Measurements from ENCODE around the gene DDR1. TPM values are rescaled to one million over a fixed set of nuclear protein-coding genes. Genes with fewer than 3 reads are reported as not detected.

The DDR1 gene
- total RNA-seq, 1 experiment from 2014 or later = 230 TPM

GRCh38 chr6:30913721-30914075 is 29.4 kb downstream of the DDR1 start (continued):
- TF ChIP-seq MLX (CRISPR knock-in tag; IDR thresholded peaks at IDR 0.05) (no peak), RORB (CRISPR knock-in tag; IDR thresholded peaks at IDR 0.05) (no peak), E2F5 (CRISPR knock-in tag; IDR thresholded peaks at IDR 0.05) (no peak)

- peak; percentile 85 for ATAC-seq
- Mint-ChIP-seq H3K9me3 (no peaks in the 10 kb centered on the region), H3K27me3 (ENCODE audit: low read depth) (no peaks in the 10 kb centered on the region), H3K27ac (peak within 1 kb of the TSS; percentile 90), H3K36me3 (peaks cover 49% of the 10 kb centered on the region), H3K4me1 (peaks cover 22% of the 10 kb centered on the region), H3K4me3 (peak within 1 kb of the TSS; percentile 90)
- CTCF ChIA-PET = interaction anchor here (0.6 to 6.4 kb wide), 43 partner anchors 10 to 503 kb away, joined by 3 to 124 read pairs (median 4); partner anchors contain the start of genes DDR1, DHX16, MUCL3 and PSORS1C1
- POLR2A ChIA-PET = interaction anchor here (0.6 to 2.2 kb wide), 8 partner anchors 13 to 258 kb away, joined by 3 to 12 read pairs (median 4); no protein-coding TSS in a partner anchor
- peak; percentile 83 for DNase-seq (ENCODE audit: low spot score)
- TF ChIP-seq SMAD3 (CRISPR knock-in tag; IDR thresholded peaks at IDR 0.05; ENCODE audit: borderline replicate concordance) (no peak), HMGXB4 (CRISPR knock-in tag; IDR thresholded peaks at IDR 0.05) (peak; percentile 75; the same call in 1 of the 2 replicates), ZNF416 (CRISPR knock-in tag; IDR thresholded peaks at IDR 0.05) (peak; percentile 85), FOXP1 (CRISPR knock-in tag; IDR thresholded peaks at IDR 0.05; ENCODE audit: borderline replicate concordance) (peak; percentile 44), NFATC4 (CRISPR knock-in tag; IDR thresholded peaks at IDR 0.05) (peak; percentile 37; the same call in 1 of the 2 replicates), PRRX2 (CRISPR knock-in tag; IDR thresholded peaks at IDR 0.05) (peak; percentile 52; the same call in 1 of the 2 replicates), MXD4 (CRISPR knock-in tag; IDR thresholded peaks at IDR 0.05; ENCODE audit: borderline replicate concordance) (no peak), SP1 (CRISPR knock-in tag; conservative IDR thresholded peaks at IDR 0.05) (peak; percentile 70), AFF4 (CRISPR knock-in tag; IDR thresholded peaks at IDR 0.05; ENCODE audit: borderline replicate concordance) (no peak), ERG (CRISPR knock-in tag; IDR thresholded peaks at IDR 0.05) (no peak), RORB (CRISPR knock-in tag; IDR thresholded peaks at IDR 0.05) (no peak), CBFB (CRISPR knock-in tag; IDR thresholded peaks at IDR 0.05; ENCODE audit: low read depth) (no peak), ZNF121 (CRISPR knock-in tag; IDR thresholded peaks at IDR 0.05) (no peak), USF1 (CRISPR knock-in tag; IDR thresholded peaks at IDR 0.05) (peak; percentile 67), PREB (CRISPR knock-in tag; IDR thresholded peaks at IDR 0.05; ENCODE audit: borderline replicate concordance) (peak; percentile 76; the same call in 1 of the 2 replicates), E2F4 (CRISPR knock-in tag; IDR thresholded peaks at IDR 0.05; ENCODE audit: borderline replicate concordance, low read depth) (no peak), ATF6 (CRISPR knock-in tag; IDR thresholded peaks at IDR 0.05) (no peak), GTF2I (CRISPR knock-in tag; conservative IDR thresholded peaks at IDR 0.05) (no peak)
Measured at GRCh38 chr6:30914076-30914853, 29.9 kb downstream of the DDR1 start, which contains the start of gene VARS2. VARS2 (plus strand) TSS chr6:30914238; CDS start chr6:30914837, 599 bp downstream.
